HG02642 (cell line): Measurements from ENCODE around the gene CARMIL1.

Experiments used
- ATAC-seq: cut with Tn5 transposase; IDR thresholded peaks from one replicate; pipeline ENCODE4 v1.9.1; 2021; ENCODE audit warnings: mild to moderate bottlenecking; ENCODE audit not compliant: unreplicated experiment, poor library complexity

The CARMIL1 gene

GRCh38 chr6:25306379-25306778 lies 27.2 kb downstream of the CARMIL1 start:
- no peak for ATAC-seq

DNA sequence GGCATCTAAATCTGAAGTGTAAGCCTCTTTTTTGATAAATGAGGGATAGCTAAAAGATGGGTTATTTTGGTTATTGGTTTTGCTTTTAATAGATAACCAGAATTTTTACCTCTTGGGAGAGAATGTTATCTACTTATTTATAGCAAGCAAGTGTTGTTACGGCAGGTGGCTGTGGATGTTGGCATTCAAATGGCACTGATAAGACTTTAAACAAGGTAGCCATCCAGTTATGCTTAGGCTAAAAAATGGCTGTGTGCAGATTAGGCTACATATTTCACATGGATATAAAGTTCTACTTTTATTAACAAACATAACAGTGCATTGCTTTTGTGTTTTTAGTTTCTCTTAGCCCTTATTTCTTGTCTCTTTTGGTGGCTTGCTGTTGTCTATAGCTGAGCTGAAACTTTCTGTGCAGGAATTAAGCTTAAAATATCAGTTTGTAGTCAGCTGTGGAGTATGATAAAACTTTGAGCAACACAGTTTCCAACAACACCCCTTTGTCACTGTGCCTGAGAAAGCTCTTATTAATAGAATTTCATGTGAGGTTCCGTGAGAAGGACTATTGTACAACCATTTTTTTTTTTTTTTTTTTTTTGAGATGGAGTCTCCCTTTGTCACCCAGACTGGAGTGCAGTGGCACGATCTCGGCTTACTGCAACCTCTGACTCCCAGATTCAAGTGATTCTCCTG lies 28.8 kb downstream of the CARMIL1 start:
- no peak for ATAC-seq

GRCh38 chr6:25309886-25310285 lies 30.7 kb downstream of the CARMIL1 start:
- ATAC-seq = no peak

GRCh38 chr6:25311331-25311840 lies 32.2 kb downstream of the CARMIL1 start:
- no peak for ATAC-seq

- ATAC-seq = no peak
These were observed 33.0 kb downstream of the CARMIL1 start for GRCh38 chr6:25312034-25312620.

GRCh38 chr6:25312703-25313102 lies 33.5 kb downstream of the CARMIL1 start:
- no peak for ATAC-seq

- no peak for ATAC-seq
These were observed 35.5 kb downstream of the CARMIL1 start for GRCh38 chr6:25314509-25315175.

DNA sequence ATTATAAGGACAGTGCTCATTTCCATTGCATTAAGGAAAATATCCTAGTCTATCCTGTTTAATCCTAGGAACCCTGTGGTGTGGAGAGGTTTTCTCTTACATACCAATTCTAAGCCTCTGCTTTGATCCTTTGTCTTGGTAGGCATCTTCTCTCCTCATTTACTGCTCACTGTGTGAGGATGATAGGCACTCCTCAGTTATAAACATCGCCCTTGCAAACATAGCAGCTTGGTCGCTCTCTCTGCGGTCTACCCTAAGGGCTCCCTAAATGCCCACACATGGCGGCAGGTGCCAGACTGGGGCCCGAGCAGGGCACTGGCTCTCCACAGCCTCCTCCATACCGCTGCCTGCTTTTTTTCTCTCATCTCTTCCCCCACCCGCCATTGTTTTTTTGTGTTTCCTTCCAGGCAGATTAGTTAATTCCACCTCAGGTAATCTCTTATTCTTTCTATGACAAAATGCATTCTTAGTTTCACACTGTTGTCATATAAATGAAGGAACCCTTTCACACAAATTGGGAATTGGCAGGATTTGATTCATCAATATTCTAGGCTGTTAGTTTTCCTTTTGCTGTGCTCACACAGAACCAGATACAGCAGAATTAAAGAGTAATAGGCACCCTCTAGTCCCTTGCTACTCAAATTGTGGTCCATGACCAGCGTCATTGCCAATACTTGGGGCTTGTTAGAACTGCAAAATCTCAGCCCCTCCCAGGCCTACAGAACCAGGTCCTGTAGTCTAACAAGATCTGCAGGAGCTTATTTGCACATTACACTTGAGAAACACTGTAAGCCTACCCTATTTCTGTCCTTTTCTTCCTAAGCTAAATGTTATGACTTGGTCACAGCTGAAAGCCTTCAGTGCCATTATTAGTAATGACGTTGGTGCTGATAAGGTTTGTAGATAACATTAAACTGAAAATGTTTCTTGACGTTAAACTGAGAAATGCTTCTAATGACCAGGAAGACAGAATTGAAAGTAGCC lies 36.3 kb downstream of the CARMIL1 start:
- no peak for ATAC-seq

- no peak for ATAC-seq
These were observed 37.5 kb downstream of the CARMIL1 start for GRCh38 chr6:25316626-25317025.

GRCh38 chr6:25318589-25318988 lies 39.4 kb downstream of the CARMIL1 start:
- no peak for ATAC-seq

DNA sequence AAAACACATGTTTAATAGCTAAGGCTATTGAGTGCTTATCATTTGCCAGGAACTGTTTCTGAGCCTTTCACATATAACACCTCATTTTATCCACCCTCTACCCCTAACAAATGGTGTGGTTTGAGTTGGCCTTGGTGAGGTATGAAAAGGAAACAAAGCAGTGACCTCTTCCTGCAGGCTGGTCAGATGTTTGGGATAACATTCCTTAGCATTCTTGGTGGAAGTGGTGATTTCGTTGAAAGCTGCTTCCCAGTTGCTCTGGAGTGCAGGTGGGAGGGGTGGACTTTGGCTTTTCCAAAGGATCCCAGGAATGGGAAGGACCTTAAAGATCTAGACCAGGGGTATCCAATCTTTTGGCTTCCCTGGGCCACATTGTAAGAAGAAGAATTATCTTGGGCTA lies 41.3 kb downstream of the CARMIL1 start:
- no peak for ATAC-seq

DNA sequence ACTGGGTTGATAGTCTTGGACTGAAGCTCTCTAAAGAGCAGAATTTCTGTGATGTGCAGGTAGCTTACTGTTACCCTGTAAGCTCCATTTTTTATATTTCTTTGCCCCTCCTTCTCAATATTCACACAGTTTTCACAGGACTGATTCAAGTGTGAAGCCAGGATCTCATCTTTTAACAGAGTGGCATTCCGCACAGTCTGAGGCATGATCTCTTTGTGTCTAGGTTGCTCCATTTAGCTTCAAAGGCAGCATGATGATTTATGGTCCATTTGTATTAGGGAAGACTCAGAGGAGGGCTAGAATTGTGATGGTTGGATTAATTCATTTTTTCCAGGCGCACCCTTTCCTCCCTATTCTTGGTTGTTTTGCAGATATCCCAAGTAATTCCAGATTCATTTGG lies 43.5 kb downstream of the CARMIL1 start:
- no peak for ATAC-seq

DNA sequence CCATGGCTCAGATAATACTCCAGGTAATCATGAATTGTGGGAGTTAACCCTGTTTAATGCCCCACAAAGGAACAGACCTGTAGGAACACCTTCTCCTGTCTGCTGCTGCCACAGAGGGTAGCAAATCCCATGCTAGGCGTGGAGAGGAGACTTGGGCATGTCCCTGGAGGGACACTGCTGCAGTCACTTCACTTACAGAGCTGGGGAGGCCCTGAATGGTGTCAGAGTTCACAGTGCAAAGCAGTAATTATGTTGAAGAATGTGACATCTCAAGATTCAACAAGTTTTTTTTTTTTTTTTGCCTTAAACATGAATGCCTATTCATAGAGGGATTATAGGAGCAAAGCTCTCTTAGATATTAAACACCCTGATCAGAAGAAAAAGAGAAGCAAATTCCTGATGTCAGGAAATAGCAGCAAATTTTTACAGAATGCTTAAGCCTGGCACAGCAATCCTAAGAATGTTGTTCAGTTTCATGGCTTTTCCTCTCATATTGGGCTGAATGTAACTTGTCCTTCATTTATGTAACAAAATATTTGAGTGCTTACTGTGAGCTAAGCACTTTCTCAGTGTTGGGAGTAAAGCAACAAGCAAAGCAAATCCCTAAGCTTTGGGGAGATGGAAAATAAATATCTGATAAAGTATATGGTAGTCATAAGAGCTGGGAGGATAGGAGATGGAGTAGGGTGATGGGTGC lies 45.0 kb downstream of the CARMIL1 start:
- no peak for ATAC-seq

DNA sequence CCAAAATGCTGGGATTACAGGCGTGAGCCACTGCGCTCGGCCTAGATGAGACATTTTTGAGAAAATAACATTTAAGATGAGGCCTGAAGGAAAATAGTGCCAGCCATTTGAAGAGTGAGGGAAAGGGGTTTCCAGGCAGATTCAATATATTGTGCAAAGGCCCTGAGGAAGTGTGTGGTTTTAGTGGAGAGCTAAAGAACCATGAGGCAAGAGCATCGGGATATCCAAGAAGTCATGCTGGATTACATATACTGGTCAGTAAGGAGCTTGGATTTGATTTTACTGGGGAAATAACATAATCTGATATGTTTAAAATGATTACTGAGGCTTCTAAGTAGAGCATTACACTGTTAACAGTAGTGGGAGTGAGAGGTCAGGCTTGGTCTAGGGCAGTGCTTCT lies 47.0 kb downstream of the CARMIL1 start:
- ATAC-seq = no peak

GRCh38 chr6:25326960-25327359 lies 47.8 kb downstream of the CARMIL1 start:
- no peak for ATAC-seq

- ATAC-seq = no peak
These were observed 48.3 kb downstream of the CARMIL1 start for GRCh38 chr6:25327432-25327831.

GRCh38 chr6:25329161-25329817 lies 50.1 kb downstream of the CARMIL1 start:
- ATAC-seq = no peak

GRCh38 chr6:25329982-25330381 lies 50.8 kb downstream of the CARMIL1 start:
- no peak for ATAC-seq
